HEK293 (cell line): ENCODE results near the gene CXCL16.
"Not testable (repeated sequence)": the region's sequence is repeated elsewhere in the genome, so short reads cannot be mapped to it uniquely, and the experiment has no call there.

Source experiments
- CTCF ChIA-PET: fragments of 350-600 bp; formaldehyde crosslinking; extraction: SDS; loops from one replicate; lab custom pipeline; 2021; ENCODE audit warnings: antibody characterized with exemption; lab: Yijun Ruan, JAX
- POLR2A ChIA-PET: fragments of 300-600 bp; formaldehyde crosslinking; extraction: SDS; loops from one replicate; lab custom pipeline; 2020; ENCODE audit warnings: antibody characterized with exemption, inconsistent platforms; lab: Yijun Ruan, JAX
- H3K27ac ChIP-seq: fragments of 200-500 bp; sonication (Bioruptor generic); 2 replicates; pipeline ENCODE4 v1.5.1; 2014; ENCODE audit warnings: low read depth, low read length, control low read depth, inconsistent platforms; ENCODE audit errors: extremely low read depth
- H3K36me3 ChIP-seq, 2 experiments: fragments of 200-500 bp in 1 of 2; sonication (Bioruptor generic) in 1 of 2; 1 replicate in 1 of 2; 2 replicates in 1 of 2; pipeline ENCODE4 v1.5.1; 2014 to 2017; ENCODE audit warnings: inconsistent platforms in 2 of 2, low read length in 2 of 2; ENCODE audit not compliant: control insufficient read depth in 2 of 2, insufficient read depth in 1 of 2
- H3K4me1 ChIP-seq: fragments of 200-500 bp; sonication (Bioruptor generic); 2 replicates; pipeline ENCODE4 v1.5.1; 2014; ENCODE audit warnings: mild to moderate bottlenecking, low read length, inconsistent platforms; ENCODE audit not compliant: control insufficient read depth, insufficient read depth
- H3K4me3 ChIP-seq: 2 replicates; pipeline ENCODE4 v1.5.1; 2011; ENCODE audit warnings: low read depth, mild to moderate bottlenecking, control low read depth, low read length, moderate library complexity
- H3K9me3 ChIP-seq: fragments of 200-500 bp; sonication (Bioruptor generic); 2 replicates; pipeline ENCODE4 v1.5.1; 2014; ENCODE audit warnings: low read depth, low read length, inconsistent platforms; ENCODE audit not compliant: control insufficient read depth, insufficient read depth
- GLI4 ChIP-seq: fragments of 450-650 bp; formaldehyde crosslinking; IDR thresholded peaks from 2 replicates; pipeline ENCODE4 v1.5.1; 2016; ENCODE audit warnings: missing biosample characterization, missing genetic modification characterization
- KLF1 ChIP-seq: fragments of 450-650 bp; formaldehyde crosslinking; IDR thresholded peaks from 2 replicates; pipeline ENCODE4 v1.5.1; 2016; ENCODE audit warnings: missing biosample characterization, missing genetic modification characterization
- KLF7 ChIP-seq: fragments of 450-650 bp; formaldehyde crosslinking; IDR thresholded peaks from 2 replicates; pipeline ENCODE4 v1.5.1; 2016; ENCODE audit warnings: missing biosample characterization, missing genetic modification characterization, borderline replicate concordance
- REPIN1 ChIP-seq: fragments of 450-650 bp; formaldehyde crosslinking; IDR thresholded peaks from 2 replicates; pipeline ENCODE4 v1.5.1; 2017; ENCODE audit warnings: missing biosample characterization, missing genetic modification characterization, low read depth
- SETDB1 ChIP-seq: IDR thresholded peaks from one replicate; pipeline ENCODE4 v1.6.1; 2017; ENCODE audit warnings: mild to moderate bottlenecking, low read length, moderate library complexity, mixed read lengths; ENCODE audit not compliant: insufficient read length
- ZBTB17 ChIP-seq: fragments of 450-650 bp; formaldehyde crosslinking; IDR thresholded peaks from 2 replicates; pipeline ENCODE4 v1.5.1; 2016; ENCODE audit warnings: missing biosample characterization, missing genetic modification characterization
- ZBTB20 ChIP-seq: fragments of 450-650 bp; formaldehyde crosslinking; IDR thresholded peaks from 2 replicates; pipeline ENCODE4 v1.5.1; 2016; ENCODE audit warnings: missing biosample characterization, missing genetic modification characterization
- ZBTB21 ChIP-seq: fragments of 450-650 bp; formaldehyde crosslinking; IDR thresholded peaks from 2 replicates; pipeline ENCODE4 v1.5.1; 2017; ENCODE audit warnings: missing biosample characterization, missing genetic modification characterization
- ZEB2 ChIP-seq: fragments of 450-650 bp; formaldehyde crosslinking; IDR thresholded peaks from 2 replicates; pipeline ENCODE4 v1.5.1; 2016; ENCODE audit warnings: missing biosample characterization, missing genetic modification characterization
- ZFP3 ChIP-seq: fragments of 450-650 bp; formaldehyde crosslinking; IDR thresholded peaks from 2 replicates; pipeline ENCODE4 v1.5.1; 2016; ENCODE audit warnings: low read depth, missing biosample characterization, missing genetic modification characterization
- ZFP37 ChIP-seq: fragments of 450-650 bp; formaldehyde crosslinking; IDR thresholded peaks from 2 replicates; pipeline ENCODE4 v1.5.1; 2016; ENCODE audit warnings: missing biosample characterization, missing genetic modification characterization
- ZNF10 ChIP-seq: fragments of 450-650 bp; formaldehyde crosslinking; IDR thresholded peaks from 2 replicates; pipeline ENCODE4 v1.5.1; 2017; ENCODE audit warnings: missing biosample characterization, missing genetic modification characterization
- ZNF223 ChIP-seq: fragments of 450-650 bp; formaldehyde crosslinking; IDR thresholded peaks from 2 replicates; pipeline ENCODE4 v1.5.1; 2016; ENCODE audit warnings: missing biosample characterization, missing genetic modification characterization
- ZNF280C ChIP-seq: fragments of 450-650 bp; formaldehyde crosslinking; IDR thresholded peaks from 2 replicates; pipeline ENCODE4 v1.5.1; 2016; ENCODE audit warnings: missing biosample characterization, missing genetic modification characterization
- ZNF324 ChIP-seq: fragments of 450-650 bp; formaldehyde crosslinking; IDR thresholded peaks from 2 replicates; pipeline ENCODE4 v1.5.1; 2016; ENCODE audit warnings: missing biosample characterization, missing genetic modification characterization
- ZNF335 ChIP-seq: fragments of 450-650 bp; formaldehyde crosslinking; conservative IDR thresholded peaks from 2 replicates; pipeline ENCODE4 v1.5.1; 2016; ENCODE audit warnings: missing biosample characterization, missing genetic modification characterization
- ZNF571 ChIP-seq: fragments of 450-650 bp; formaldehyde crosslinking; IDR thresholded peaks from 2 replicates; pipeline ENCODE4 v1.5.0; 2017; ENCODE audit warnings: missing biosample characterization, missing genetic modification characterization
- ZNF600 ChIP-seq: fragments of 450-650 bp; formaldehyde crosslinking; IDR thresholded peaks from 2 replicates; pipeline ENCODE4 v1.5.1; 2016; ENCODE audit warnings: missing biosample characterization, missing genetic modification characterization
- ZSCAN4 ChIP-seq: fragments of 450-650 bp; formaldehyde crosslinking; IDR thresholded peaks from 2 replicates; pipeline ENCODE4 v1.5.1; 2017; ENCODE audit warnings: missing biosample characterization, missing genetic modification characterization

CXCL16 gene

GRCh38 chr17:4706121-4706520 is 33.6 kb downstream of the CXCL16 start (continued):
- TF ChIP-seq ZSCAN4 (tag by site-specific recombination) (no peak), SETDB1 (no peak), KLF1 (no peak), ZBTB21 (tag by site-specific recombination) (no peak), ZNF571 (tag by site-specific recombination) (no peak), ZFP3 (tag by site-specific recombination) (no peak), ZNF280C (tag by site-specific recombination) (no peak)
- TF ChIP-seq, all 188 proteins: peak for 0

DNA sequence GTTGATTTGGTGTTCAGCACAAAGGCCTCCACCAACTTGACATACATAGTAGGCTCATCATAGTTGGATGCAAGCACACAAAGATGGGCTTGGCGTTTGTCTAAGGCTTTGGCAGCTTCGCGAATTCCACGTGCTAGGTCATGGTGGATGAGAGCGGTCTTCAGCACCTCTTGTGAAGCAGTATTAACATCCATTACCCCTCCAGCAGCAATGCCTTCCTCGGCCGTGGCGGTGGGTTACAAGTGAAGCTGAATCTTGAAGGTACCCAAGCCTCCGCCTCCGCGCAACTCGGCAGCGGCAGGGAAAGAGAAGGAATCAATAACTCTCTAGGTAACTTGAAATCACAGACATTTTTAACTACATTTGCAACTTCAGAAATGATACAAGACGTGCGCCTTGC is 34.7 kb downstream of the CXCL16 start:
- TF ChIP-seq ZBTB20: no peak
- Histone ChIP-seq H3K4me1 (peaks cover 12% of the 10 kb centered on the region), H3K27ac (peak overlapping the region; percentile 67; the same call in 1 of the 2 replicates), H3K36me3 (peaks cover 11 to 12% of the 10 kb centered on the region in 2 experiments; a peak in 2 of 3 replicates), H3K4me3 (no peak overlapping the region), H3K9me3 (no peaks in the 10 kb centered on the region)
- ChIA-PET CTCF (interaction anchor here (1.1 to 1.3 kb wide), 2 partner anchors 10 to 85 kb away, joined by 4 to 6 read pairs; no protein-coding TSS in a partner anchor), POLR2A (interaction anchor here (0.7 to 1.3 kb wide), 3 partner anchors 17 to 263 kb away, joined by 3 to 6 read pairs (median 5); partner anchors contain the start of gene SPAG7)

- H3K27ac ChIP-seq: peak overlapping the region; percentile 67; the same call in 1 of the 2 replicates
- H3K4me3 ChIP-seq: peak overlapping the region; percentile 78
- TF ChIP-seq ZNF600 (0 out of 2 replicates have a peak, but pooled peaks have one; percentile 6), ZFP37 (tag by site-specific recombination) (0 out of 2 replicates have a peak, but pooled peaks have one; percentile 22), REPIN1 (tag by site-specific recombination) (0 out of 2 replicates have a peak, but pooled peaks have one; percentile 9), KLF7 (0 out of 2 replicates have a peak, but pooled peaks have one; percentile 11), ZNF223 (tag by site-specific recombination) (0 out of 2 replicates have a peak, but pooled peaks have one; percentile 45), ZNF324 (0 out of 2 replicates have a peak, but pooled peaks have one; percentile 7), GLI4 (tag by site-specific recombination) (0 out of 2 replicates have a peak, but pooled peaks have one; percentile 11), ZEB2 (tag by site-specific recombination) (peak; percentile 18), ZNF335 (tag by site-specific recombination) (peak; percentile 2)
- H3K4me1 ChIP-seq: peaks cover 12% of the 10 kb centered on the region
- H3K9me3 ChIP-seq: not testable (repeated sequence)
- peaks cover 11 to 12% of the 10 kb centered on the region in 2 experiments; a peak in 2 of 3 replicates for H3K36me3 ChIP-seq
- ChIA-PET POLR2A (interaction anchor here (0.6 to 1.7 kb wide), 10 partner anchors 17 to 801 kb away, joined by 3 to 6 read pairs (median 4); partner anchors contain the start of genes PLD2, PSMB6 and SPAG7), CTCF (interaction anchor here (1.1 to 3.4 kb wide), 3 partner anchors 10 to 137 kb away, joined by 4 to 18 read pairs (median 6); no protein-coding TSS in a partner anchor)
Observed at GRCh38 chr17:4704574-4704907, 35.2 kb downstream of the CXCL16 start.

DNA sequence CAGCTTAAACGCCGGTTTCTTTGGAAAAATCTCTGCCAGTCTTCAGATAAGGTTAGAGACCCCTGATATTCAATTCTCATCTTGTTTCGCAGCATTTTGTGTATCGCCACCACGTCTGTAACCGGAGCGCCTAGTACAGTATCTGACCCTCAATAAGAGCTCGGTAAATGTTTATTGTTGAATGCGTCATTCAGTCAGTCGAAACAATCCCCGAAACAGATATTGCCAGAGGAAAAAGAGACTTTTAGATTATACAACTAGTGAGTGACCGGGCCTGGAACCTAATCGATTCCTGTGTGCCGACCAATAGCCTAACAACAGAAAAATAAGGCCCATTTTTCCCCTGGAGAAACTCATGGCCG is 36.4 kb downstream of the CXCL16 start:
- H3K27ac ChIP-seq: peak overlapping the region; percentile 58
- ChIA-PET CTCF (interaction anchor here (0.6 to 3.4 kb wide), 5 partner anchors 9 to 405 kb away, joined by 3 to 18 read pairs (median 4); no protein-coding TSS in a partner anchor), POLR2A (interaction anchor here (0.6 to 1.7 kb wide), 10 partner anchors 13 to 294 kb away, joined by 3 to 12 read pairs (median 4); partner anchors contain the start of genes INCA1, KIF1C, MYBBP1A and PLD2)
- peak overlapping the region; percentile 78 for H3K4me3 ChIP-seq
- H3K9me3 ChIP-seq: no peaks in the 10 kb centered on the region
- H3K4me1 ChIP-seq: peaks cover 12% of the 10 kb centered on the region
- peaks cover 11 to 17% of the 10 kb centered on the region in 2 experiments; a peak in 2 of 3 replicates for H3K36me3 ChIP-seq
- TF ChIP-seq ZNF10 (tag by site-specific recombination) (no peak), ZNF335 (tag by site-specific recombination) (0 out of 2 replicates have a peak, but pooled peaks have one; percentile 5), ZBTB17 (tag by site-specific recombination) (0 out of 2 replicates have a peak, but pooled peaks have one; percentile 9)
